Calu3 (cell line): ENCODE results near the gene CDC45. TPM values are rescaled to one million over a fixed set of nuclear protein-coding genes. Genes with fewer than 3 reads are reported as not detected.

Experiments used
- BruUV-seq: library from RNA; stranded (reverse); fragments of 400-500 nt; replicated peaks from 2 replicates; lab custom pipeline; 2021; lab: Mats Ljungman, UMichigan
- CTCF ChIA-PET: fragments of 300-600 bp; sonication (Branson Sonifier 250); formaldehyde crosslinking; loops from one replicate; lab custom pipeline; 2022; ENCODE audit warnings: antibody characterized with exemption; lab: Charles Lee
- DNase-seq: peaks from one replicate; pipeline ENCODE4 v3.0.0; 2022
- H3K27ac Mint-ChIP-seq: one replicate; pipeline ENCODE4 v1.8.0; 2022; ENCODE audit warnings: mixed read lengths; ENCODE audit not compliant: unreplicated experiment
- H3K27me3 Mint-ChIP-seq: one replicate; pipeline ENCODE4 v1.8.0; 2022; ENCODE audit warnings: mixed read lengths; ENCODE audit not compliant: unreplicated experiment
- H3K36me3 Mint-ChIP-seq: one replicate; pipeline ENCODE4 v1.8.0; 2022; ENCODE audit warnings: mild to moderate bottlenecking, moderate library complexity, mixed read lengths; ENCODE audit not compliant: insufficient read depth, unreplicated experiment
- H3K4me1 Mint-ChIP-seq: one replicate; pipeline ENCODE4 v1.8.0; 2022; ENCODE audit warnings: mild to moderate bottlenecking, low read depth, mixed read lengths; ENCODE audit not compliant: unreplicated experiment
- H3K4me3 Mint-ChIP-seq: one replicate; pipeline ENCODE4 v1.8.0; 2022; ENCODE audit warnings: mild to moderate bottlenecking, low read depth, moderate library complexity, mixed read lengths; ENCODE audit not compliant: unreplicated experiment
- H3K9me3 Mint-ChIP-seq: one replicate; pipeline ENCODE4 v1.8.0; 2022; ENCODE audit warnings: low read depth, mixed read lengths; ENCODE audit not compliant: unreplicated experiment
- intact Hi-C: fragments of 100-400 bp; cut with micrococcal nuclease; formaldehyde crosslinking; loops from one replicate; pipeline ENCODE4 v1.10.0; 2022; ENCODE audit not compliant: unreplicated experiment
- total RNA-seq: library from RNA; stranded (reverse); gene quantifications from 2 replicates; pipeline ENCODE4 v1.2.3, GENCODE V29; 2022
- TF ChIP-seq, protein P1 (sequence below): fragments of 200-600 bp; IDR thresholded peaks from one replicate; pipeline ENCODE4 v1.8.0; 2022; ENCODE audit warnings: antibody characterized with exemption; ENCODE audit not compliant: unreplicated experiment

Gene CDC45
- total RNA-seq, 1 experiment from 2014 or later, result 45.0 TPM

GRCh38 chr22:19494676-19495173 lies 15.0 kb downstream of the CDC45 start:
- BruUV-seq, result no TSS peak
- CTCF ChIA-PET, result interaction anchor here (0.5 to 1.4 kb wide), 2 partner anchors 15 to 42 kb away, joined by 3 to 4 read pairs; partner anchors contain the start of gene CDC45
- TF ChIP-seq, protein P1, sequence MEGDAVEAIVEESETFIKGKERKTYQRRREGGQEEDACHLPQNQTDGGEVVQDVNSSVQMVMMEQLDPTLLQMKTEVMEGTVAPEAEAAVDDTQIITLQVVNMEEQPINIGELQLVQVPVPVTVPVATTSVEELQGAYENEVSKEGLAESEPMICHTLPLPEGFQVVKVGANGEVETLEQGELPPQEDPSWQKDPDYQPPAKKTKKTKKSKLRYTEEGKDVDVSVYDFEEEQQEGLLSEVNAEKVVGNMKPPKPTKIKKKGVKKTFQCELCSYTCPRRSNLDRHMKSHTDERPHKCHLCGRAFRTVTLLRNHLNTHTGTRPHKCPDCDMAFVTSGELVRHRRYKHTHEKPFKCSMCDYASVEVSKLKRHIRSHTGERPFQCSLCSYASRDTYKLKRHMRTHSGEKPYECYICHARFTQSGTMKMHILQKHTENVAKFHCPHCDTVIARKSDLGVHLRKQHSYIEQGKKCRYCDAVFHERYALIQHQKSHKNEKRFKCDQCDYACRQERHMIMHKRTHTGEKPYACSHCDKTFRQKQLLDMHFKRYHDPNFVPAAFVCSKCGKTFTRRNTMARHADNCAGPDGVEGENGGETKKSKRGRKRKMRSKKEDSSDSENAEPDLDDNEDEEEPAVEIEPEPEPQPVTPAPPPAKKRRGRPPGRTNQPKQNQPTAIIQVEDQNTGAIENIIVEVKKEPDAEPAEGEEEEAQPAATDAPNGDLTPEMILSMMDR, result no peak
- Mint-ChIP-seq H3K4me3 (no peak overlapping the region), H3K27ac (no peak overlapping the region), H3K27me3 (no peaks in the 10 kb centered on the region), H3K36me3 (peaks cover 10% of the 10 kb centered on the region), H3K9me3 (no peaks in the 10 kb centered on the region), H3K4me1 (no peaks in the 10 kb centered on the region)
- no peak for DNase-seq
- intact Hi-C loops, result no loop called here

- Mint-ChIP-seq H3K4me1 (no peaks in the 10 kb centered on the region), H3K36me3 (peaks cover 10% of the 10 kb centered on the region), H3K27ac (no peak overlapping the region), H3K27me3 (no peaks in the 10 kb centered on the region), H3K9me3 (no peaks in the 10 kb centered on the region), H3K4me3 (no peak overlapping the region)
- TF ChIP-seq, protein P1, result no peak
- CTCF ChIA-PET, result interaction anchor here (0.6 to 1.0 kb wide), 2 partner anchors 36 to 134 kb away, joined by 4 to 6 read pairs; no protein-coding TSS in a partner anchor
- DNase-seq, result no peak
- intact Hi-C loops, result no loop called here
- BruUV-seq, result no TSS peak
Observed at GRCh38 chr22:19495562-19496323, 16.0 kb downstream of the CDC45 start.

GRCh38 chr22:19496324-19496630 lies 16.6 kb downstream of the CDC45 start:
- intact Hi-C loops, result no loop called here
- TF ChIP-seq, protein P1, result no peak
- Mint-ChIP-seq H3K36me3 (peaks cover 10% of the 10 kb centered on the region), H3K9me3 (no peaks in the 10 kb centered on the region), H3K27me3 (no peaks in the 10 kb centered on the region), H3K27ac (no peak overlapping the region), H3K4me3 (no peak overlapping the region), H3K4me1 (no peaks in the 10 kb centered on the region)
- no peak for DNase-seq
- CTCF ChIA-PET, result interaction anchor here (0.6 to 1.0 kb wide), 2 partner anchors 35 to 134 kb away, joined by 4 to 6 read pairs; no protein-coding TSS in a partner anchor
- no TSS peak for BruUV-seq

GRCh38 chr22:19497245-19497644 lies 17.5 kb downstream of the CDC45 start:
- H3K36me3 Mint-ChIP-seq, result peaks cover under 1% of the 10 kb centered on the region

More at GRCh38 chr22:19497245-19497644, 17.5 kb downstream of the CDC45 start:
- H3K27ac Mint-ChIP-seq, result no peak overlapping the region
- intact Hi-C loops, result no loop called here
- H3K9me3 Mint-ChIP-seq, result no peaks in the 10 kb centered on the region
- H3K27me3 Mint-ChIP-seq, result no peaks in the 10 kb centered on the region
- BruUV-seq, result no TSS peak
- TF ChIP-seq, protein P1, result no peak
- CTCF ChIA-PET, result no interaction called here
- no peak for DNase-seq
- no peak overlapping the region for H3K4me3 Mint-ChIP-seq
- no peaks in the 10 kb centered on the region for H3K4me1 Mint-ChIP-seq
